GM12878 (cell line): ENCODE results near the gene C19orf12.
"Not testable (repeated sequence)": the region's sequence is repeated elsewhere in the genome, so short reads cannot be mapped to it uniquely, and the experiment has no call there.

Experiments used
- CHD1 ChIP-seq: IDR thresholded peaks from 2 replicates; pipeline ENCODE4 v1.6.1; 2012; ENCODE audit warnings: low read depth, low read length, improper control_type of control experiment
- EZH2 ChIP-seq: IDR thresholded peaks from 2 replicates; pipeline ENCODE4 v1.6.1; 2012; ENCODE audit warnings: low read depth, mild to moderate bottlenecking, control low read depth, inconsistent platforms, low read length, borderline replicate concordance; ENCODE audit not compliant: control insufficient read depth
- JUND ChIP-seq: IDR thresholded peaks from 2 replicates; pipeline ENCODE4 v1.6.1; 2012; ENCODE audit warnings: low read depth, mild to moderate bottlenecking, low read length, improper control_type of control experiment, moderate library complexity
- MYC ChIP-seq: IDR thresholded peaks from 2 replicates; pipeline ENCODE4 v1.6.1; 2011; ENCODE audit warnings: mild to moderate bottlenecking, low read length, moderate library complexity, inconsistent platforms; ENCODE audit not compliant: insufficient read depth, insufficient replicate concordance, insufficient read length, severe bottlenecking
- SRF ChIP-seq, 2 experiments: IDR thresholded peaks; 2 replicates each; pipeline ENCODE4 v1.6.1; 2011; ENCODE audit warnings: low read depth in 2 of 2, low read length in 2 of 2, mild to moderate bottlenecking in 1 of 2, moderate library complexity in 1 of 2
- SUPT20H ChIP-seq: IDR thresholded peaks from 2 replicates; pipeline ENCODE4 v1.6.1; 2011; ENCODE audit warnings: low read depth, mild to moderate bottlenecking, low read length, moderate library complexity, borderline replicate concordance; ENCODE audit not compliant: control insufficient read depth
- TAF1 ChIP-seq: IDR thresholded peaks from 2 replicates; pipeline ENCODE4 v1.6.1; 2011; ENCODE audit warnings: mild to moderate bottlenecking, low read depth, low read length, borderline replicate concordance
- TF ChIP-seq, protein P1 (sequence below), 3 experiments: IDR thresholded peaks in 2 of 3; conservative IDR thresholded peaks in 1 of 3; 2 replicates each; pipeline ENCODE4 v1.5.1; 2011; ENCODE audit warnings: low read depth in 3 of 3, low read length in 3 of 3, mild to moderate bottlenecking in 3 of 3, control low read depth in 2 of 3, moderate library complexity in 2 of 3, inconsistent platforms in 1 of 3, mixed read lengths in 1 of 3; ENCODE audit not compliant: control insufficient read depth in 2 of 3, insufficient read depth in 1 of 3; ENCODE audit errors: extremely low read depth in 1 of 3
- TF ChIP-seq, protein P2 (sequence below): IDR thresholded peaks from 2 replicates; pipeline ENCODE4 v1.6.1; 2011; ENCODE audit warnings: low read depth, low read length, improper control_type of control experiment, borderline replicate concordance
- TF ChIP-seq, protein P3 (sequence below): fragments of 450-650 bp; IDR thresholded peaks from 2 replicates; pipeline ENCODE4 v1.6.1; 2017; ENCODE audit warnings: mild to moderate bottlenecking, moderate library complexity

DNA sequence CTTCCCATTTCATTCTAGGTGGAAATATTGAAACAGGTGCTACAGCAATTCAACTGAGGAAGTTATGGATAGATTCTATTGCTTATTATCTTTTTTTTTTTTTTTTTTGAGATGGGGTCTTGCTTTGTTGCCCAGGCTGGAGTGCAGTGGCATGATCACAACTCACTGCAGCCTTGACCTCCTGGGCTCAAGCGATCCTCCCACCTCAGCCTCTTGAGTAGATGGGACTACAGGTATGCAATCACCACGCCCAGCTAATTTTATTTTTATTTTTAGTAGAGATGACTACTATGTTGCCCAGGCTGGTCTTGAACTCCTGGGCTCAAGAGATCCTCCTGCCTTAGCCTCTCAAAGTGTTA is 5.6 kb downstream of the C19orf12 start:
- not testable (repeated sequence) for TF ChIP-seq CHD1; TAF1; JUND; SUPT20H; MYC; EZH2; SRF (IDR thresholded peaks at IDR 0.05; ENCODE audit: low read depth in 2 of 2, low read length in 2 of 2)
- TF ChIP-seq, protein P1, sequence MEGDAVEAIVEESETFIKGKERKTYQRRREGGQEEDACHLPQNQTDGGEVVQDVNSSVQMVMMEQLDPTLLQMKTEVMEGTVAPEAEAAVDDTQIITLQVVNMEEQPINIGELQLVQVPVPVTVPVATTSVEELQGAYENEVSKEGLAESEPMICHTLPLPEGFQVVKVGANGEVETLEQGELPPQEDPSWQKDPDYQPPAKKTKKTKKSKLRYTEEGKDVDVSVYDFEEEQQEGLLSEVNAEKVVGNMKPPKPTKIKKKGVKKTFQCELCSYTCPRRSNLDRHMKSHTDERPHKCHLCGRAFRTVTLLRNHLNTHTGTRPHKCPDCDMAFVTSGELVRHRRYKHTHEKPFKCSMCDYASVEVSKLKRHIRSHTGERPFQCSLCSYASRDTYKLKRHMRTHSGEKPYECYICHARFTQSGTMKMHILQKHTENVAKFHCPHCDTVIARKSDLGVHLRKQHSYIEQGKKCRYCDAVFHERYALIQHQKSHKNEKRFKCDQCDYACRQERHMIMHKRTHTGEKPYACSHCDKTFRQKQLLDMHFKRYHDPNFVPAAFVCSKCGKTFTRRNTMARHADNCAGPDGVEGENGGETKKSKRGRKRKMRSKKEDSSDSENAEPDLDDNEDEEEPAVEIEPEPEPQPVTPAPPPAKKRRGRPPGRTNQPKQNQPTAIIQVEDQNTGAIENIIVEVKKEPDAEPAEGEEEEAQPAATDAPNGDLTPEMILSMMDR (IDR thresholded peaks at IDR 0.05 in 2 of 3, conservative IDR thresholded peaks at IDR 0.05 in 1 of 3; ENCODE audit: control insufficient read depth in 2 of 3, extremely low read depth in 1 of 3, insufficient read depth in 1 of 3, low read depth in 3 of 3, low read length in 3 of 3) = not testable (repeated sequence)
- TF ChIP-seq, protein P2, sequence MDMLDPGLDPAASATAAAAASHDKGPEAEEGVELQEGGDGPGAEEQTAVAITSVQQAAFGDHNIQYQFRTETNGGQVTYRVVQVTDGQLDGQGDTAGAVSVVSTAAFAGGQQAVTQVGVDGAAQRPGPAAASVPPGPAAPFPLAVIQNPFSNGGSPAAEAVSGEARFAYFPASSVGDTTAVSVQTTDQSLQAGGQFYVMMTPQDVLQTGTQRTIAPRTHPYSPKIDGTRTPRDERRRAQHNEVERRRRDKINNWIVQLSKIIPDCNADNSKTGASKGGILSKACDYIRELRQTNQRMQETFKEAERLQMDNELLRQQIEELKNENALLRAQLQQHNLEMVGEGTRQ = not testable (repeated sequence)
- TF ChIP-seq, protein P3, sequence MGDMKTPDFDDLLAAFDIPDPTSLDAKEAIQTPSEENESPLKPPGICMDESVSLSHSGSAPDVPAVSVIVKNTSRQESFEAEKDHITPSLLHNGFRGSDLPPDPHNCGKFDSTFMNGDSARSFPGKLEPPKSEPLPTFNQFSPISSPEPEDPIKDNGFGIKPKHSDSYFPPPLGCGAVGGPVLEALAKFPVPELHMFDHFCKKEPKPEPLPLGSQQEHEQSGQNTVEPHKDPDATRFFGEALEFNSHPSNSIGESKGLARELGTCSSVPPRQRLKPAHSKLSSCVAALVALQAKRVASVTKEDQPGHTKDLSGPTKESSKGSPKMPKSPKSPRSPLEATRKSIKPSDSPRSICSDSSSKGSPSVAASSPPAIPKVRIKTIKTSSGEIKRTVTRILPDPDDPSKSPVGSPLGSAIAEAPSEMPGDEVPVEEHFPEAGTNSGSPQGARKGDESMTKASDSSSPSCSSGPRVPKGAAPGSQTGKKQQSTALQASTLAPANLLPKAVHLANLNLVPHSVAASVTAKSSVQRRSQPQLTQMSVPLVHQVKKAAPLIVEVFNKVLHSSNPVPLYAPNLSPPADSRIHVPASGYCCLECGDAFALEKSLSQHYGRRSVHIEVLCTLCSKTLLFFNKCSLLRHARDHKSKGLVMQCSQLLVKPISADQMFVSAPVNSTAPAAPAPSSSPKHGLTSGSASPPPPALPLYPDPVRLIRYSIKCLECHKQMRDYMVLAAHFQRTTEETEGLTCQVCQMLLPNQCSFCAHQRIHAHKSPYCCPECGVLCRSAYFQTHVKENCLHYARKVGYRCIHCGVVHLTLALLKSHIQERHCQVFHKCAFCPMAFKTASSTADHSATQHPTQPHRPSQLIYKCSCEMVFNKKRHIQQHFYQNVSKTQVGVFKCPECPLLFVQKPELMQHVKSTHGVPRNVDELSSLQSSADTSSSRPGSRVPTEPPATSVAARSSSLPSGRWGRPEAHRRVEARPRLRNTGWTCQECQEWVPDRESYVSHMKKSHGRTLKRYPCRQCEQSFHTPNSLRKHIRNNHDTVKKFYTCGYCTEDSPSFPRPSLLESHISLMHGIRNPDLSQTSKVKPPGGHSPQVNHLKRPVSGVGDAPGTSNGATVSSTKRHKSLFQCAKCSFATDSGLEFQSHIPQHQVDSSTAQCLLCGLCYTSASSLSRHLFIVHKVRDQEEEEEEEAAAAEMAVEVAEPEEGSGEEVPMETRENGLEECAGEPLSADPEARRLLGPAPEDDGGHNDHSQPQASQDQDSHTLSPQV = not testable (repeated sequence)
